LoVo (cell line): ENCODE data around the gene CFAP410.

Experiments used
- DNase-seq: peaks from one replicate; pipeline ENCODE4 v3.0.0-alpha.2; 2016; ENCODE audit warnings: low spot score

Gene CFAP410

GRCh38 chr21:44316277-44316900 lies 22.8 kb downstream of the CFAP410 start:
- no peak for DNase-seq

GRCh38 chr21:44315691-44316203 lies 23.4 kb downstream of the CFAP410 start:
- no peak for DNase-seq

- DNase-seq = no peak
These were observed 24.6 kb downstream of the CFAP410 start for GRCh38 chr21:44314561-44314960.

- DNase-seq = no peak
These were observed 25.1 kb downstream of the CFAP410 start for GRCh38 chr21:44314128-44314527.

- DNase-seq = no peak
These were observed 25.7 kb downstream of the CFAP410 start for GRCh38 chr21:44313451-44313850.

- DNase-seq = no peak
These were observed 26.5 kb downstream of the CFAP410 start for GRCh38 chr21:44312716-44313115.

- DNase-seq = no peak
These were observed 27.1 kb downstream of the CFAP410 start for GRCh38 chr21:44312089-44312488.

- no peak for DNase-seq
These were observed 28.3 kb downstream of the CFAP410 start for GRCh38 chr21:44310628-44311507.

- no peak for DNase-seq
These were observed 32.1 kb downstream of the CFAP410 start for GRCh38 chr21:44306936-44307704.

GRCh38 chr21:44305691-44306090 lies 33.5 kb downstream of the CFAP410 start:
- DNase-seq = no peak

GRCh38 chr21:44304877-44305293 lies 34.3 kb downstream of the CFAP410 start:
- DNase-seq = no peak

- no peak for DNase-seq
These were observed 35.1 kb downstream of the CFAP410 start for GRCh38 chr21:44304011-44304616.

- no peak for DNase-seq
These were observed 35.7 kb downstream of the CFAP410 start for GRCh38 chr21:44303490-44303981.

GRCh38 chr21:44302573-44303401 lies 36.4 kb downstream of the CFAP410 start:
- DNase-seq = peak; percentile 21

- no peak for DNase-seq
These were observed 37.2 kb downstream of the CFAP410 start for GRCh38 chr21:44301961-44302406.

GRCh38 chr21:44301141-44301540 lies 38.0 kb downstream of the CFAP410 start:
- DNase-seq = no peak

GRCh38 chr21:44300262-44300959 lies 38.8 kb downstream of the CFAP410 start:
- peak; percentile 42 for DNase-seq

GRCh38 chr21:44299458-44300261 lies 39.5 kb downstream of the CFAP410 start, which contains the start of gene PFKL:
Gene PFKL (plus strand): TSS chr21:44300053. CDS start chr21:44300106, 53 bp downstream.
- DNase-seq = peak; percentile 69

GRCh38 chr21:44299085-44299457 lies 40.1 kb downstream of the CFAP410 start:
- no peak for DNase-seq
